GM12878 (cell line): ENCODE data around the gene PPM1A. TPM values are rescaled to one million over a fixed set of nuclear protein-coding genes. Genes with fewer than 3 reads are reported as not detected.

Experiments used
- ATAC-seq: fragments of 200-7000 bp; cut with Tn5 transposase; 3 replicates; pipeline ENCODE4 v1.9.1; 2020; ENCODE audit warnings: mild to moderate bottlenecking, moderate library complexity
- BruUV-seq: library from RNA; stranded (reverse); fragments of 400-500 nt; replicated peaks from 2 replicates; lab custom pipeline; 2021; lab: Mats Ljungman, UMichigan
- CTCF ChIA-PET: fragments of 300-600 bp; sonication (Branson Sonifier 250); formaldehyde crosslinking; extraction: SDS; loops from one replicate; lab custom pipeline; 2021; ENCODE audit warnings: inconsistent platforms; lab: Yijun Ruan, JAX
- POLR2A ChIA-PET: fragments of 350-600 bp; formaldehyde crosslinking; extraction: SDS; loops from one replicate; lab custom pipeline; 2021; ENCODE audit warnings: inconsistent platforms; lab: Charles Lee
- RAD21 ChIA-PET: fragments of 300-600 bp; sonication (Branson Sonifier 250); formaldehyde crosslinking; loops from one replicate; lab custom pipeline; 2023; ENCODE audit warnings: antibody characterized with exemption; ENCODE audit not compliant: unreplicated experiment; lab: Charles Lee
- SMC1A ChIA-PET: fragments of 300-600 bp; sonication (Branson Sonifier 250); formaldehyde crosslinking; loops from one replicate; lab custom pipeline; 2023; ENCODE audit not compliant: unreplicated experiment, uncharacterized antibody; lab: Charles Lee
- DNase-seq: peaks from one replicate; pipeline ENCODE4 v3.0.0-alpha.2; 2011; ENCODE audit warnings: low read depth, low spot score
- FAIRE-seq: peaks from 3 replicates; lab custom pipeline; 2011; peaks lifted over from hg19 to GRCh38; lab: Jason Lieb, UNC
- H2AFZ ChIP-seq: 2 replicates; pipeline ENCODE4 v1.6.0; 2011; ENCODE audit warnings: low read depth, low read length, control low read depth; ENCODE audit not compliant: control insufficient read depth
- H3K27ac ChIP-seq: 2 replicates; pipeline ENCODE4 v1.5.1; 2011; ENCODE audit warnings: control low read depth; ENCODE audit not compliant: control insufficient read depth, insufficient read depth
- H3K27me3 ChIP-seq, 2 experiments: replicated peaks in 1 of 2; 2 replicates each; pipeline versions ENCODE4 v1.6.0 to v1.6.1; 2011; ENCODE audit warnings: low read length in 1 of 2; ENCODE audit not compliant: control insufficient read depth in 2 of 2, insufficient read depth in 2 of 2
- H3K36me3 ChIP-seq, 2 experiments: 2 replicates each; pipeline ENCODE4 v1.5.1; 2011; ENCODE audit warnings: low read length in 1 of 2; ENCODE audit not compliant: control insufficient read depth in 2 of 2, insufficient read depth in 2 of 2
- H3K4me1 ChIP-seq: 2 replicates; pipeline ENCODE4 v1.6.1; 2011; ENCODE audit warnings: mild to moderate bottlenecking, low read length, moderate library complexity, mixed read lengths; ENCODE audit not compliant: control insufficient read depth, insufficient read depth
- H3K4me2 ChIP-seq: 2 replicates; pipeline ENCODE4 v1.6.0; 2011; ENCODE audit warnings: control low read depth; ENCODE audit not compliant: control insufficient read depth, insufficient read depth
- H3K4me3 ChIP-seq: fragments of 200-600 bp; sonication (generic); 2 replicates; pipeline ENCODE4 v1.5.1; 2016
- H3K79me2 ChIP-seq: 2 replicates; pipeline ENCODE4 v1.6.0; 2011; ENCODE audit warnings: low read length; ENCODE audit not compliant: control insufficient read depth, insufficient read depth
- H3K9ac ChIP-seq: 2 replicates; pipeline ENCODE4 v1.8.0; 2011; ENCODE audit warnings: low read length, control low read depth, mixed read lengths; ENCODE audit not compliant: control insufficient read depth, insufficient read depth
- H3K9me3 ChIP-seq: replicated peaks from 3 replicates; pipeline ENCODE4 v1.5.1; 2011; ENCODE audit warnings: mild to moderate bottlenecking, low read length; ENCODE audit not compliant: control insufficient read depth, insufficient read depth
- H4K20me1 ChIP-seq: 2 replicates; pipeline ENCODE4 v1.6.0; 2011; ENCODE audit not compliant: control insufficient read depth, insufficient read depth
- ATF7 ChIP-seq: fragments of 450-650 bp; IDR thresholded peaks from 2 replicates; pipeline ENCODE4 v1.6.1; 2016; ENCODE audit warnings: low read depth, mild to moderate bottlenecking
- BRCA1 ChIP-seq: IDR thresholded peaks from 2 replicates; pipeline ENCODE4 v1.6.1; 2011; ENCODE audit warnings: low read depth, low read length, improper control_type of control experiment
- CBX3 ChIP-seq: fragments of 200-600 bp; sonication (generic); IDR thresholded peaks from 2 replicates; pipeline ENCODE4 v1.6.1; 2016; ENCODE audit warnings: low read depth, borderline replicate concordance
- DPF2 ChIP-seq: fragments of 450-650 bp; IDR thresholded peaks from 2 replicates; pipeline ENCODE4 v1.6.1; 2017; ENCODE audit warnings: mild to moderate bottlenecking
- ESRRA ChIP-seq: IDR thresholded peaks from 2 replicates; pipeline ENCODE4 v1.6.1; 2012; ENCODE audit warnings: mild to moderate bottlenecking, low read length, improper control_type of control experiment
- FOXM1 ChIP-seq: IDR thresholded peaks from 2 replicates; pipeline ENCODE4 v1.6.1; 2012; ENCODE audit warnings: low read depth, mild to moderate bottlenecking, inconsistent platforms, low read length, moderate library complexity
- HCFC1 ChIP-seq: fragments of 150-350 bp; IDR thresholded peaks from 2 replicates; pipeline ENCODE4 v1.6.1; 2014; ENCODE audit warnings: low read length
- MYB ChIP-seq: fragments of 150-350 bp; IDR thresholded peaks from 2 replicates; pipeline ENCODE4 v1.6.1; 2014; ENCODE audit warnings: mild to moderate bottlenecking, low read depth, low read length, borderline replicate concordance
- POLR2A ChIP-seq: IDR thresholded peaks from 2 replicates; pipeline ENCODE4 v1.6.1; 2011; ENCODE audit warnings: low read depth, mild to moderate bottlenecking, low read length
- SIX5 ChIP-seq: IDR thresholded peaks from 2 replicates; pipeline ENCODE4 v1.6.1; 2011; ENCODE audit warnings: mild to moderate bottlenecking, low read depth, low read length, moderate library complexity; ENCODE audit not compliant: severe bottlenecking
- SMARCA5 ChIP-seq: fragments of 450-650 bp; IDR thresholded peaks from 2 replicates; pipeline ENCODE4 v1.6.1; 2017; ENCODE audit warnings: mild to moderate bottlenecking
- SREBF1 ChIP-seq: IDR thresholded peaks from 2 replicates; pipeline ENCODE4 v1.6.1; 2012; ENCODE audit warnings: mild to moderate bottlenecking, low read length
- SUZ12 ChIP-seq: fragments of 200-600 bp; sonication (generic); IDR thresholded peaks from one replicate; pipeline ENCODE4 v1.6.1; 2018; ENCODE audit warnings: antibody characterized with exemption, mild to moderate bottlenecking; ENCODE audit not compliant: unreplicated experiment
- ZNF592 ChIP-seq: fragments of 450-650 bp; IDR thresholded peaks from 2 replicates; pipeline ENCODE4 v1.6.1; 2017; ENCODE audit warnings: mild to moderate bottlenecking, moderate library complexity
- ZSCAN29 ChIP-seq: fragments of 450-650 bp; IDR thresholded peaks from 2 replicates; pipeline ENCODE4 v1.6.1; 2017; ENCODE audit warnings: mild to moderate bottlenecking, moderate library complexity
- WGBS: methylation state at CpG from one replicate; pipeline ENCODE4 v1.1.6; 2016; ENCODE audit warnings: low lambda C conversion rate; ENCODE audit not compliant: insufficient replicate concordance, insufficient coverage; ENCODE audit errors: missing lambda C conversion rate; 5-methylcytosine and 5-hydroxymethylcytosine counted together
- in situ Hi-C: fragments of 300-500 bp; cut with MboI; formaldehyde crosslinking; loops from 9 replicates; pipeline ENCODE4 v1.14.3; 2018; ENCODE audit warnings: mixed read lengths
- intact Hi-C: fragments of 100-400 bp; cut with micrococcal nuclease; formaldehyde crosslinking; loops from one replicate; pipeline ENCODE4 v1.14.2; 2022; ENCODE audit not compliant: unreplicated experiment
- polyA plus RNA-seq, 11 experiments: library from polyadenylated mRNA; depleted of rRNA in 4 of 11; unstranded in 6 of 11; stranded (reverse) in 5 of 11; fragments of >200 nt; fragmentation: Nextera tagmentation in 4 of 11; fragmentation: Illumina TruSeq in 1 of 11; extraction: Ambion mirVana in 4 of 11; extraction: Trizol in 1 of 11; gene quantifications; 1 replicate in 1 of 11; 2 replicates in 10 of 11; pipeline versions ENCODE4 v1.2.1 to v1.2.3, GENCODE V29; 2011 to 2016; ENCODE audit warnings: inconsistent platforms in 2 of 11, missing spikeins in 2 of 11, low read depth in 1 of 11
- total RNA-seq, 4 experiments: library from RNA; depleted of rRNA in 3 of 4; stranded (reverse); fragments of >200 nt in 3 of 4; fragmentation: Illumina TruSeq in 1 of 4; extraction: Trizol in 1 of 4; gene quantifications; 2 replicates each; pipeline versions ENCODE4 v1.2.1 to v1.2.3, GENCODE V29; 2013 to 2021

PPM1A gene
- total and polyA plus RNA-seq, 10 of the 15 experiments (the other 5 are each of a cell fraction or from before 2014, with no cell fraction given) = 16.8 to 124 (median 47.0) TPM

GRCh38 chr14:60302663-60303062 is 53.6 kb downstream of the PPM1A start:
- POLR2A ChIA-PET = interaction anchor here (1.2 kb wide), 1 partner anchor 68 kb away, joined by 3 read pairs; no protein-coding TSS in a partner anchor
- Histone ChIP-seq H3K79me2 (no peaks in the 10 kb centered on the region), H3K4me3 (no peak overlapping the region), H2AFZ (no peak overlapping the region), H3K9ac (no peak overlapping the region), H3K4me1 (no peaks in the 10 kb centered on the region), H3K27ac (no peak overlapping the region), H3K27me3 (no peaks in the 10 kb centered on the region), H3K9me3 (no peaks in the 10 kb centered on the region; the same call in 2 of the 3 replicates), H4K20me1 (no peaks in the 10 kb centered on the region), H3K36me3 (peaks cover 0 to 5% of the 10 kb centered on the region in 2 experiments; a peak in 1 of 4 replicates), H3K4me2 (no peak overlapping the region)
- CTCF ChIA-PET = interaction anchor here (1.0 kb wide), 1 partner anchor 29 kb away, joined by 3 read pairs; no protein-coding TSS in a partner anchor
- RAD21 ChIA-PET = no interaction called here
- in situ Hi-C loops = no loop called here
- BruUV-seq = no TSS peak
- SMC1A ChIA-PET = interaction anchor here (1.1 kb wide), 2 partner anchors 21 to 46 kb away, joined by 3 to 4 read pairs; no protein-coding TSS in a partner anchor
- ATAC-seq (no peak; the same call in 2 of the 3 replicates), DNase-seq (no peak), FAIRE-seq (no peak)
- intact Hi-C loops = no loop called here
- 95% methylated on average over 1 of the region's 1 CpG for WGBS
- TF ChIP-seq FOXM1 = no peak
- 0 out of 2 replicates have a peak, but pooled peaks have one; percentile 14 for TF ChIP-seq POLR2A

GRCh38 chr14:60303745-60304144 is 54.7 kb downstream of the PPM1A start:
- Histone ChIP-seq H3K9me3 (no peaks in the 10 kb centered on the region; the same call in 2 of the 3 replicates), H3K27ac (no peak overlapping the region), H3K9ac (no peak overlapping the region), H3K36me3 (peaks cover 0 to 5% of the 10 kb centered on the region in 2 experiments; a peak in 1 of 4 replicates), H3K27me3 (no peaks in the 10 kb centered on the region), H4K20me1 (no peaks in the 10 kb centered on the region), H3K79me2 (no peaks in the 10 kb centered on the region), H3K4me3 (no peak overlapping the region), H3K4me2 (no peak overlapping the region), H2AFZ (no peak overlapping the region), H3K4me1 (no peaks in the 10 kb centered on the region)
- ChIA-PET CTCF (no interaction called here), RAD21 (interaction anchor here (1.1 kb wide), 1 partner anchor 25 kb away, joined by 3 read pairs; no protein-coding TSS in a partner anchor), SMC1A (interaction anchor here (1.1 kb wide), 2 partner anchors 20 to 45 kb away, joined by 3 to 4 read pairs; no protein-coding TSS in a partner anchor), POLR2A (no interaction called here)
- FAIRE-seq = no peak
- no TSS peak for BruUV-seq
- in situ Hi-C loops = no loop called here
- intact Hi-C loops = no loop called here
- no peak for DNase-seq
- ATAC-seq = no peak; the same call in 2 of the 3 replicates
- 93% methylated on average over 7 of the region's 7 CpGs for WGBS
- TF ChIP-seq SREBF1 (no peak), ZSCAN29 (no peak), HCFC1 (no peak), ESRRA (no peak), ATF7 (no peak), SUZ12 (no peak), CBX3 (no peak), ZNF592 (no peak), DPF2 (no peak), SMARCA5 (no peak), SIX5 (no peak), BRCA1 (no peak), MYB (no peak)
